ENCODE data around the gene YTHDC2. TPM values are rescaled to one million over a fixed set of nuclear protein-coding genes. Genes with fewer than 3 reads are reported as not detected.

Gene YTHDC2
- total and polyA plus RNA-seq, 2 of the 13 experiments (the other 11 are each of a cell fraction or from before 2014, with no cell fraction given) = 6.7 to 17.8 TPM

GRCh38 chr5:113569396-113569795, 55.9 kb downstream of the YTHDC2 start (continued):
- no peak for TF ChIP-seq ONECUT2 (CRISPR knock-in tag; IDR thresholded peaks at IDR 0.05)
- TF ChIP-seq HNF1B (CRISPR knock-in tag; IDR thresholded peaks at IDR 0.05) = no peak
- no peak for TF ChIP-seq EP300 (IDR thresholded peaks at IDR 0.05; ENCODE audit: low read depth in 2 of 2, low read length in 2 of 2)
- TF ChIP-seq EP300 (CRISPR knock-in tag; IDR thresholded peaks at IDR 0.05; ENCODE audit: borderline replicate concordance) = no peak
- TF ChIP-seq ZNF782 (CRISPR knock-in tag; IDR thresholded peaks at IDR 0.05; ENCODE audit: borderline replicate concordance) = no peak

GRCh38 chr5:113572716-113573115, 59.2 kb downstream of the YTHDC2 start:
- in situ Hi-C loops (cut with HindIII; ENCODE audit: extremely low pct_ligation_motif_present, low pct_unique_long_range_greater_than_20kb) = no loop called here
- POLR2A ChIA-PET = no interaction called here
- no peak for ATAC-seq
- Histone ChIP-seq H3K27me3 (ENCODE audit: control insufficient read depth in 1 of 2, insufficient read depth in 2 of 2, low read length in 2 of 2) (no peaks in the 10 kb centered on the region), H2AFZ (ENCODE audit: low read length) (no peak overlapping the region), H4K20me1 (ENCODE audit: insufficient read depth, low read length) (no peaks in the 10 kb centered on the region), H3K9ac (ENCODE audit: insufficient read depth, low read depth, low read length) (no peak overlapping the region), H3K36me3 (replicated peaks in 1 of 2; ENCODE audit: control insufficient read depth in 1 of 2, insufficient read depth in 2 of 2, low read length in 2 of 2) (peaks cover 9 to 28% of the 10 kb centered on the region in 2 experiments; a peak in 4 of 5 replicates), H3K9me3 (ENCODE audit: low read length) (no peaks in the 10 kb centered on the region; the same call in 1 of the 2 replicates), H3K4me1 (ENCODE audit: insufficient read depth, low read length) (no peaks in the 10 kb centered on the region), H3K79me2 (ENCODE audit: insufficient read depth, low read length) (no peaks in the 10 kb centered on the region), H3K4me3 (replicated peaks in 1 of 3; ENCODE audit: insufficient read depth in 1 of 3, low read depth in 2 of 3, low read length in 3 of 3) (no peak overlapping the region), H3K27ac (ENCODE audit: extremely low read length, insufficient read depth, low read length) (no peak overlapping the region), H3K4me2 (ENCODE audit: low read depth, low read length) (no peak overlapping the region)
- 100% methylated on average over 2 of the region's 2 CpGs for WGBS (ENCODE audit: low lambda C conversion rate)
- no peak for DNase-seq (ENCODE audit: low spot score)
- BruUV-seq (replicated peaks) = no TSS peak
- intact Hi-C loops (cut with micrococcal nuclease; ENCODE audit: unreplicated experiment) = no loop called here
- no peak for FAIRE-seq
- CTCF ChIA-PET (ENCODE audit: low intra/inter-chr PET ratio, low total read pairs) = no interaction called here
- TF ChIP-seq FOXO4 (CRISPR knock-in tag; conservative IDR thresholded peaks at IDR 0.05) = no peak
- TF ChIP-seq ZNF225 (CRISPR knock-in tag; IDR thresholded peaks at IDR 0.05) = no peak
- TF ChIP-seq ZNF264 (CRISPR knock-in tag; IDR thresholded peaks at IDR 0.05) = no peak
- no peak for TF ChIP-seq ZBTB49 (CRISPR knock-in tag; IDR thresholded peaks at IDR 0.05; ENCODE audit: borderline replicate concordance)
- no peak for TF ChIP-seq ZBTB10 (CRISPR knock-in tag; IDR thresholded peaks at IDR 0.05; ENCODE audit: borderline replicate concordance)
- TF ChIP-seq ZNF557 (CRISPR knock-in tag; IDR thresholded peaks at IDR 0.05) = no peak
- no peak for TF ChIP-seq ZNF253 (CRISPR knock-in tag; IDR thresholded peaks at IDR 0.05; ENCODE audit: borderline replicate concordance)
- TF ChIP-seq AGO2 (optimal IDR thresholded peaks at IDR 0.05; ENCODE audit: low read depth, low read length) = no peak
- TF ChIP-seq SRF (IDR thresholded peaks at IDR 0.05; ENCODE audit: low read depth, low read length) = no peak
- TF ChIP-seq CC2D1A (CRISPR knock-in tag; IDR thresholded peaks at IDR 0.05) = no peak
- no peak for TF ChIP-seq MEIS2 (CRISPR knock-in tag; IDR thresholded peaks at IDR 0.05)
- no peak for TF ChIP-seq SUZ12 (IDR thresholded peaks at IDR 0.05; ENCODE audit: low read depth, low read length)

Data from HepG2 (cell line).